PC-9 (cell line): ENCODE data around the gene ZNF586. TPM values are rescaled to one million over a fixed set of nuclear protein-coding genes. Genes with fewer than 3 reads are reported as not detected.

ENCODE experiments used
- BruUV-seq: library from RNA; stranded (reverse); fragments of 400-500 nt; replicated peaks from 2 replicates; lab custom pipeline; 2021; lab: Mats Ljungman, UMichigan
- CTCF ChIA-PET: fragments of 300-600 bp; sonication (Branson Sonifier 250); formaldehyde crosslinking; loops from one replicate; lab custom pipeline; 2022; ENCODE audit warnings: antibody characterized with exemption; lab: Charles Lee
- POLR2A ChIA-PET: fragments of 300-600 bp; sonication (Branson Sonifier 250); formaldehyde crosslinking; loops from one replicate; lab custom pipeline; 2022; ENCODE audit warnings: antibody characterized with exemption; ENCODE audit not compliant: unreplicated experiment; lab: Charles Lee
- DNase-seq, 2 experiments: peaks; one replicate each; pipeline versions ENCODE4 v3.0.0 to v3.0.0-alpha.2; 2015 to 2022; ENCODE audit warnings: mixed read lengths in 1 of 2
- H2AFZ ChIP-seq: fragments of 200-600 bp; sonication (generic); 2 replicates; pipeline ENCODE4 v1.8.1; 2017; ENCODE audit warnings: antibody characterized with exemption
- H3F3A ChIP-seq: fragments of 200-600 bp; sonication (generic); 2 replicates; pipeline ENCODE4 v1.8.1; 2017; ENCODE audit warnings: antibody characterized with exemption, mild to moderate bottlenecking, low read depth; ENCODE audit not compliant: insufficient read depth
- H3K27ac ChIP-seq: fragments of 200-600 bp; sonication (generic); 2 replicates; pipeline ENCODE4 v1.6.1; 2016; ENCODE audit warnings: mixed run types
- H3K27me3 ChIP-seq: fragments of 200-600 bp; sonication (generic); 2 replicates; pipeline ENCODE4 v1.6.1; 2016; ENCODE audit warnings: low read depth, mixed run types; ENCODE audit not compliant: insufficient read depth
- H3K36me3 ChIP-seq: fragments of 200-600 bp; sonication (generic); 2 replicates; pipeline ENCODE4 v1.6.1; 2016; ENCODE audit warnings: low read depth, mixed run types
- H3K4me1 ChIP-seq: fragments of 200-600 bp; sonication (generic); replicated peaks from 2 replicates; pipeline ENCODE4 v1.6.1; 2016; ENCODE audit warnings: mixed run types; ENCODE audit not compliant: insufficient read depth
- H3K4me2 ChIP-seq: fragments of 200-600 bp; sonication (generic); 2 replicates; pipeline ENCODE4 v1.6.1; 2017; ENCODE audit warnings: mixed run types
- H3K4me3 ChIP-seq: fragments of 200-600 bp; sonication (generic); 2 replicates; pipeline ENCODE4 v1.6.1; 2016; ENCODE audit warnings: mixed run types
- H3K79me2 ChIP-seq: fragments of 200-600 bp; sonication (generic); 2 replicates; pipeline ENCODE4 v1.6.1; 2017; ENCODE audit warnings: low read depth, mixed run types
- H3K9me2 ChIP-seq: fragments of 200-600 bp; sonication (generic); 2 replicates; pipeline ENCODE4 v1.8.1; 2017; ENCODE audit warnings: mild to moderate bottlenecking; ENCODE audit not compliant: insufficient read depth
- H3K9me3 ChIP-seq: fragments of 200-600 bp; sonication (generic); 2 replicates; pipeline ENCODE4 v1.8.1; 2016; ENCODE audit warnings: low read depth; ENCODE audit not compliant: insufficient read depth
- H4K20me1 ChIP-seq: fragments of 200-600 bp; sonication (generic); 2 replicates; pipeline ENCODE4 v1.8.1; 2017; ENCODE audit not compliant: insufficient read depth
- CTCF ChIP-seq: fragments of 200-600 bp; sonication (generic); conservative IDR thresholded peaks from 2 replicates; pipeline ENCODE4 v1.6.1; 2017; ENCODE audit warnings: mixed run types, antibody characterized with exemption, mild to moderate bottlenecking, moderate library complexity
- EZH2 ChIP-seq: fragments of 200-600 bp; sonication (generic); IDR thresholded peaks from 2 replicates; pipeline ENCODE4 v1.8.0; 2017; ENCODE audit warnings: antibody characterized with exemption, low read depth
- intact Hi-C: fragments of 100-400 bp; cut with micrococcal nuclease; formaldehyde crosslinking; loops from one replicate; pipeline ENCODE4 v1.10.0; 2022; ENCODE audit not compliant: unreplicated experiment
- total RNA-seq: library from RNA; stranded (reverse); gene quantifications from 2 replicates; pipeline ENCODE4 v1.2.3, GENCODE V29; 2021

Gene ZNF586
- total RNA-seq, 1 experiment from 2014 or later: 21.3 TPM

- peak within 1 kb of the TSS; percentile 80 for H3K4me3 ChIP-seq
- peaks cover 4% of the 10 kb centered on the region; the same call in 1 of the 2 replicates for H3F3A ChIP-seq
- H3K4me2 ChIP-seq: peak within 1 kb of the TSS; percentile 92
- POLR2A ChIA-PET: interaction anchor here (0.5 to 1.2 kb wide), 6 partner anchors 10 to 499 kb away, joined by 3 to 28 read pairs (median 4); partner anchors contain the start of genes ZNF530 and ZNF548
- peaks cover 21% of the 10 kb centered on the region for H3K4me1 ChIP-seq
- intact Hi-C loops: loop anchor here (1.0 to 5.0 kb wide), 4 partner anchors 10 to 132 kb away; partner anchors contain the start of genes ZNF551 and ZNF776
- H3K36me3 ChIP-seq: peaks cover 18% of the 10 kb centered on the region; the same call in 1 of the 2 replicates
- H3K9me2 ChIP-seq: no peaks in the 10 kb centered on the region
- peak within 1 kb of the TSS; percentile 42 for H3K27ac ChIP-seq
- no peaks in the 10 kb centered on the region for H3K9me3 ChIP-seq
- H2AFZ ChIP-seq: peak within 1 kb of the TSS; percentile 89
- H3K79me2 ChIP-seq: peaks cover 13% of the 10 kb centered on the region
- CTCF ChIA-PET: no interaction called here
- DNase-seq: peak; percentile 84 to 93
- H3K27me3 ChIP-seq: no peaks in the 10 kb centered on the region
- BruUV-seq: TSS peak; percentile 39
- H4K20me1 ChIP-seq: no peaks in the 10 kb centered on the region; the same call in 1 of the 2 replicates
- TF ChIP-seq CTCF (no peak), EZH2 (no peak)
These were observed 45.2 kb downstream of the ZNF586 start, which contains the start of gene ZNF552 for GRCh38 chr19:57814505-57815246. Gene ZNF552, minus strand, starts transcription at chr19:57814913. Its CDS starts 170 bp downstream, at chr19:57814743.

GRCh38 chr19:57815247-57816075, 46.0 kb downstream of the ZNF586 start:
- H3K9me2 ChIP-seq: no peaks in the 10 kb centered on the region
- peak overlapping the region; percentile 71 for H2AFZ ChIP-seq
- CTCF ChIA-PET: no interaction called here
- H3K4me3 ChIP-seq: peak overlapping the region; percentile 80; the same call in 1 of the 2 replicates
- H3K27ac ChIP-seq: no peak overlapping the region
- intact Hi-C loops: loop anchor here (2.0 to 5.0 kb wide), 2 partner anchors 69 to 133 kb away; partner anchors contain the start of genes ZNF551 and ZNF776
- no peaks in the 10 kb centered on the region for H3K9me3 ChIP-seq
- peaks cover 21% of the 10 kb centered on the region for H3K79me2 ChIP-seq
- H4K20me1 ChIP-seq: no peaks in the 10 kb centered on the region; the same call in 1 of the 2 replicates
- POLR2A ChIA-PET: interaction anchor here (0.5 to 1.2 kb wide), 6 partner anchors 11 to 500 kb away, joined by 3 to 28 read pairs (median 4); partner anchors contain the start of genes ZNF530 and ZNF548
- TF ChIP-seq EZH2 (no peak), CTCF (no peak)
- no peak for DNase-seq
- H3K4me2 ChIP-seq: peak overlapping the region; percentile 92
- BruUV-seq: no TSS peak
- 0 out of 2 replicates have a peak, but pooled peaks cover 10% of the 10 kb centered on the region for H3K36me3 ChIP-seq
- peaks cover 4% of the 10 kb centered on the region; the same call in 1 of the 2 replicates for H3F3A ChIP-seq
- peaks cover 24% of the 10 kb centered on the region for H3K4me1 ChIP-seq
- H3K27me3 ChIP-seq: no peaks in the 10 kb centered on the region

- ChIA-PET POLR2A (no interaction called here), CTCF (no interaction called here)
- intact Hi-C loops: loop anchor here (5.0 kb wide), 1 partner anchor 134 kb away; the partner anchor contains the start of gene ZNF551
- Histone ChIP-seq H3K4me2 (no peak overlapping the region), H3K4me1 (peaks cover 30% of the 10 kb centered on the region), H3K4me3 (no peak overlapping the region), H2AFZ (no peak overlapping the region), H3K79me2 (peaks cover 31% of the 10 kb centered on the region), H4K20me1 (no peaks in the 10 kb centered on the region), H3K27me3 (no peaks in the 10 kb centered on the region), H3K9me2 (no peaks in the 10 kb centered on the region), H3K27ac (no peak overlapping the region), H3K9me3 (no peaks in the 10 kb centered on the region), H3K36me3 (0 out of 2 replicates have a peak, but pooled peaks cover 8% of the 10 kb centered on the region), H3F3A (peaks cover 4% of the 10 kb centered on the region; the same call in 1 of the 2 replicates)
- TF ChIP-seq CTCF: no peak
- TF ChIP-seq EZH2: no peak
- DNase-seq: no peak
- no TSS peak for BruUV-seq
These were observed 47.2 kb downstream of the ZNF586 start for GRCh38 chr19:57816652-57817051.
